GM12878 (cell line): ENCODE results near the gene STYXL2. TPM values are rescaled to one million over a fixed set of nuclear protein-coding genes. Genes with fewer than 3 reads are reported as not detected.

Experiments
- BHLHE40 ChIP-seq, 2 experiments: fragments of 450-650 bp in 1 of 2; IDR thresholded peaks; 2 replicates each; pipeline ENCODE4 v1.6.1; 2011 to 2017; ENCODE audit warnings: low read depth in 2 of 2, borderline replicate concordance in 1 of 2, improper control_type of control experiment in 1 of 2, low read length in 1 of 2, mild to moderate bottlenecking in 1 of 2
- BRCA1 ChIP-seq: IDR thresholded peaks from 2 replicates; pipeline ENCODE4 v1.6.1; 2011; ENCODE audit warnings: low read depth, low read length, improper control_type of control experiment
- DPF2 ChIP-seq: fragments of 450-650 bp; IDR thresholded peaks from 2 replicates; pipeline ENCODE4 v1.6.1; 2017; ENCODE audit warnings: mild to moderate bottlenecking
- IKZF1 ChIP-seq: fragments of 450-650 bp; conservative IDR thresholded peaks from 2 replicates; pipeline ENCODE4 v1.6.1; 2017; ENCODE audit warnings: antibody characterized with exemption, mild to moderate bottlenecking
- LARP7 ChIP-seq: fragments of 450-650 bp; IDR thresholded peaks from 2 replicates; pipeline ENCODE4 v1.6.1; 2017; ENCODE audit warnings: mild to moderate bottlenecking
- MTA2 ChIP-seq: fragments of 450-650 bp; IDR thresholded peaks from 2 replicates; pipeline ENCODE4 v1.6.1; 2016; ENCODE audit warnings: low read depth, mild to moderate bottlenecking, moderate library complexity
- MTA3 ChIP-seq: IDR thresholded peaks from 2 replicates; pipeline ENCODE4 v1.6.1; 2012; ENCODE audit warnings: low read length, inconsistent platforms, borderline replicate concordance
- MXI1 ChIP-seq: fragments of 150-350 bp; IDR thresholded peaks from 2 replicates; pipeline ENCODE4 v1.6.1; 2011; ENCODE audit warnings: low read depth, mild to moderate bottlenecking, inconsistent platforms, low read length, improper control_type of control experiment
- PBX3 ChIP-seq: IDR thresholded peaks from 2 replicates; pipeline ENCODE4 v1.6.1; 2011; ENCODE audit warnings: mild to moderate bottlenecking, low read depth, low read length, moderate library complexity; ENCODE audit not compliant: insufficient replicate concordance
- PKNOX1 ChIP-seq: fragments of 450-650 bp; IDR thresholded peaks from 2 replicates; pipeline ENCODE4 v1.6.1; 2016; ENCODE audit warnings: mild to moderate bottlenecking
- RAD21 ChIP-seq: IDR thresholded peaks from 2 replicates; pipeline ENCODE4 v1.6.1; 2011; ENCODE audit warnings: mild to moderate bottlenecking, low read depth, low read length, moderate library complexity; ENCODE audit not compliant: insufficient read depth
- RBBP5 ChIP-seq: fragments of 200-600 bp; sonication (generic); conservative IDR thresholded peaks from 2 replicates; pipeline ENCODE4 v1.6.1; 2016
- SPI1 ChIP-seq: IDR thresholded peaks from 2 replicates; pipeline ENCODE4 v1.6.1; 2011; ENCODE audit warnings: low read depth, mild to moderate bottlenecking, low read length, moderate library complexity, borderline replicate concordance; ENCODE audit not compliant: insufficient read depth
- SRF ChIP-seq, 2 experiments: IDR thresholded peaks; 2 replicates each; pipeline ENCODE4 v1.6.1; 2011; ENCODE audit warnings: low read depth in 2 of 2, low read length in 2 of 2, mild to moderate bottlenecking in 1 of 2, moderate library complexity in 1 of 2
- SUZ12 ChIP-seq: fragments of 200-600 bp; sonication (generic); IDR thresholded peaks from one replicate; pipeline ENCODE4 v1.6.1; 2018; ENCODE audit warnings: antibody characterized with exemption, mild to moderate bottlenecking; ENCODE audit not compliant: unreplicated experiment
- ZNF274 ChIP-seq: IDR thresholded peaks from one replicate; pipeline ENCODE4 v1.8.0; 2011; ENCODE audit not compliant: insufficient read length, insufficient read depth
- polyA plus RNA-seq, 11 experiments: library from polyadenylated mRNA; depleted of rRNA in 4 of 11; unstranded in 6 of 11; stranded (reverse) in 5 of 11; fragments of >200 nt; fragmentation: Nextera tagmentation in 4 of 11; fragmentation: Illumina TruSeq in 1 of 11; extraction: Ambion mirVana in 4 of 11; extraction: Trizol in 1 of 11; gene quantifications; 1 replicate in 1 of 11; 2 replicates in 10 of 11; pipeline versions ENCODE4 v1.2.1 to v1.2.3, GENCODE V29; 2011 to 2016; ENCODE audit warnings: inconsistent platforms in 2 of 11, missing spikeins in 2 of 11, low read depth in 1 of 11
- total RNA-seq, 4 experiments: library from RNA; depleted of rRNA in 3 of 4; stranded (reverse); fragments of >200 nt in 3 of 4; fragmentation: Illumina TruSeq in 1 of 4; extraction: Trizol in 1 of 4; gene quantifications; 2 replicates each; pipeline versions ENCODE4 v1.2.1 to v1.2.3, GENCODE V29; 2013 to 2021
- TF ChIP-seq, protein P1 (sequence below): fragments of 450-650 bp; formaldehyde crosslinking; IDR thresholded peaks from 2 replicates; pipeline ENCODE4 v1.4.0; 2020; ENCODE audit warnings: mild to moderate bottlenecking, moderate library complexity

Gene STYXL2
- total and polyA plus RNA-seq, 10 of the 15 experiments (the other 5 are each of a cell fraction or from before 2014, with no cell fraction given) = under 0.01 to 0.08 (median 0.03) TPM; not detected in 7

GRCh38 chr1:167105271-167106118, 11.6 kb downstream of the STYXL2 start (continued):
- TF ChIP-seq, protein P1, sequence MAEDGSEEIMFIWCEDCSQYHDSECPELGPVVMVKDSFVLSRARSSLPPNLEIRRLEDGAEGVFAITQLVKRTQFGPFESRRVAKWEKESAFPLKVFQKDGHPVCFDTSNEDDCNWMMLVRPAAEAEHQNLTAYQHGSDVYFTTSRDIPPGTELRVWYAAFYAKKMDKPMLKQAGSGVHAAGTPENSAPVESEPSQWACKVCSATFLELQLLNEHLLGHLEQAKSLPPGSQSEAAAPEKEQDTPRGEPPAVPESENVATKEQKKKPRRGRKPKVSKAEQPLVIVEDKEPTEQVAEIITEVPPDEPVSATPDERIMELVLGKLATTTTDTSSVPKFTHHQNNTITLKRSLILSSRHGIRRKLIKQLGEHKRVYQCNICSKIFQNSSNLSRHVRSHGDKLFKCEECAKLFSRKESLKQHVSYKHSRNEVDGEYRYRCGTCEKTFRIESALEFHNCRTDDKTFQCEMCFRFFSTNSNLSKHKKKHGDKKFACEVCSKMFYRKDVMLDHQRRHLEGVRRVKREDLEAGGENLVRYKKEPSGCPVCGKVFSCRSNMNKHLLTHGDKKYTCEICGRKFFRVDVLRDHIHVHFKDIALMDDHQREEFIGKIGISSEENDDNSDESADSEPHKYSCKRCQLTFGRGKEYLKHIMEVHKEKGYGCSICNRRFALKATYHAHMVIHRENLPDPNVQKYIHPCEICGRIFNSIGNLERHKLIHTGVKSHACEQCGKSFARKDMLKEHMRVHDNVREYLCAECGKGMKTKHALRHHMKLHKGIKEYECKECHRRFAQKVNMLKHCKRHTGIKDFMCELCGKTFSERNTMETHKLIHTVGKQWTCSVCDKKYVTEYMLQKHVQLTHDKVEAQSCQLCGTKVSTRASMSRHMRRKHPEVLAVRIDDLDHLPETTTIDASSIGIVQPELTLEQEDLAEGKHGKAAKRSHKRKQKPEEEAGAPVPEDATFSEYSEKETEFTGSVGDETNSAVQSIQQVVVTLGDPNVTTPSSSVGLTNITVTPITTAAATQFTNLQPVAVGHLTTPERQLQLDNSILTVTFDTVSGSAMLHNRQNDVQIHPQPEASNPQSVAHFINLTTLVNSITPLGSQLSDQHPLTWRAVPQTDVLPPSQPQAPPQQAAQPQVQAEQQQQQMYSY = no peak
- TF ChIP-seq RAD21 (no peak), RBBP5 (no peak), MTA2 (no peak), PBX3 (peak; percentile 9), IKZF1 (0 out of 2 replicates have a peak, but pooled peaks have one; percentile 12), SPI1 (peak; percentile 4; the same call in 1 of the 2 replicates), SRF (IDR thresholded peaks at IDR 0.05; ENCODE audit: low read depth in 2 of 2, low read length in 2 of 2) (no peak), BHLHE40 (IDR thresholded peaks at IDR 0.05; ENCODE audit: borderline replicate concordance in 1 of 2, low read depth in 2 of 2, low read length in 1 of 2) (no peak), MXI1 (no peak), DPF2 (no peak), LARP7 (no peak), SUZ12 (no peak), ZNF274 (no peak), BRCA1 (no peak), PKNOX1 (peak; percentile 54), MTA3 (no peak)
- TF ChIP-seq, all 136 proteins: peak for 7
